GM12891 (cell line): ENCODE data around the gene SERINC2.

Experiments
- PAX5 ChIP-seq: IDR thresholded peaks from 2 replicates; pipeline ENCODE4 v1.6.1; 2011; ENCODE audit warnings: low read length, moderate library complexity, mild to moderate bottlenecking; ENCODE audit not compliant: insufficient read depth, severe bottlenecking
- POLR2A ChIP-seq: IDR thresholded peaks from 2 replicates; pipeline ENCODE4 v1.6.1; 2011; ENCODE audit warnings: low read depth, low read length, control low read depth
- POLR2AphosphoS5 ChIP-seq: IDR thresholded peaks from 2 replicates; pipeline ENCODE4 v1.6.1; 2011; ENCODE audit warnings: low read depth, low read length, control low read depth
- POU2F2 ChIP-seq: IDR thresholded peaks from 2 replicates; pipeline ENCODE4 v1.6.1; 2011; ENCODE audit warnings: low read depth, mild to moderate bottlenecking, control low read depth, low read length, moderate library complexity
- SPI1 ChIP-seq: IDR thresholded peaks from 2 replicates; pipeline ENCODE4 v1.6.1; 2011; ENCODE audit warnings: low read depth, low read length, control low read depth
- TAF1 ChIP-seq: IDR thresholded peaks from 2 replicates; pipeline ENCODE4 v1.6.1; 2011; ENCODE audit warnings: low read depth, low read length, control low read depth

DNA sequence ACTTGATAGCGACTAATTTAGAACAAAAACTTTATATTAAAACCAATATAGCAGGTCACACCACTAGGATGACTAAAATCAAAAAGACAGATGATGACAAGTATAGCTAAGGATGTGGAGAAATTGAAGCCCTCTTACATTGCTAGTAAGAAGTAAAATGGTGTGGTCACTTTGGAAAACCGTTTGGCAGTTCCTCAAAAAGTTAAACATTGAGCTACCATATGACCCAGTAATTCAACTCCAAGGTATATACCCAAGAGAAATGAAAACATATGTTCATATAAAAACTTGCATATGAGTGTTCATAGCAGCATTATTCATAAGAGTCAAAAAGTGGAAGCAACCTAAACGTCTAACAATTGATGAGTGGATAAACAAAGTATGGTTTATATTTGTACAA lies 13.0 kb upstream of the SERINC2 start:
- no peak for TF ChIP-seq POLR2A
- TF ChIP-seq SPI1: no peak
- TF ChIP-seq POLR2AphosphoS5: no peak
- TF ChIP-seq TAF1: no peak
- TF ChIP-seq PAX5: no peak
- no peak for TF ChIP-seq POU2F2
